SK-N-SH treated with all-trans-retinoic acid at 6 μM for 48 hours (cell line): ENCODE results near the gene ASAP2.

ENCODE experiments used
- ATAC-seq: fragments of 200-7000 bp; cut with Tn5 transposase; 3 replicates; pipeline ENCODE4 v1.9.1; 2020; ENCODE audit warnings: mild to moderate bottlenecking, moderate library complexity
- ARNTL ChIP-seq: fragments of 450-650 bp; formaldehyde crosslinking; IDR thresholded peaks from 2 replicates; pipeline ENCODE4 v1.5.0; 2020; ENCODE audit warnings: low read depth, mild to moderate bottlenecking, moderate library complexity, borderline replicate concordance
- BACH2 ChIP-seq: fragments of 250-450 bp; sonication (Bioruptor Pico); IDR thresholded peaks from 2 replicates; pipeline ENCODE4 v1.9.0; 2021; ENCODE audit warnings: mild to moderate bottlenecking, borderline replicate concordance
- CREB5 ChIP-seq: fragments of 250-450 bp; sonication (Bioruptor Pico); IDR thresholded peaks from 2 replicates; pipeline ENCODE4 v1.5.1; 2020; ENCODE audit warnings: low read depth, mild to moderate bottlenecking, moderate library complexity
- CSRNP3 ChIP-seq: fragments of 250-450 bp; sonication (Bioruptor Pico); IDR thresholded peaks from 2 replicates; pipeline ENCODE4 v1.5.1; 2021; ENCODE audit warnings: mild to moderate bottlenecking, moderate library complexity
- ESRRG ChIP-seq: fragments of 250-450 bp; sonication (Bioruptor Pico); IDR thresholded peaks from 2 replicates; pipeline ENCODE4 v1.6.1; 2021; ENCODE audit warnings: mild to moderate bottlenecking
- GLIS3 ChIP-seq: fragments of 250-450 bp; sonication (Bioruptor Pico); IDR thresholded peaks from 2 replicates; pipeline ENCODE4 v1.5.0; 2020; ENCODE audit warnings: mild to moderate bottlenecking, moderate library complexity
- OSR1 ChIP-seq: fragments of 250-450 bp; sonication (Bioruptor Pico); IDR thresholded peaks from 2 replicates; pipeline ENCODE4 v1.8.0; 2022; ENCODE audit warnings: moderate library complexity, mild to moderate bottlenecking, inconsistent platforms
- PATZ1 ChIP-seq: fragments of 250-450 bp; sonication (Bioruptor Pico); IDR thresholded peaks from 2 replicates; pipeline ENCODE4 v1.8.0; 2020; ENCODE audit warnings: mild to moderate bottlenecking, moderate library complexity, borderline replicate concordance
- POU6F1 ChIP-seq: fragments of 250-450 bp; sonication (Bioruptor Pico); IDR thresholded peaks from 2 replicates; pipeline ENCODE4 v1.8.0; 2021; ENCODE audit warnings: low read depth, mild to moderate bottlenecking, moderate library complexity, borderline replicate concordance
- PPARA ChIP-seq: fragments of 250-450 bp; sonication (Bioruptor Pico); IDR thresholded peaks from 2 replicates; pipeline ENCODE4 v1.5.0; 2020; ENCODE audit warnings: mild to moderate bottlenecking, borderline replicate concordance
- RARB ChIP-seq: fragments of 250-450 bp; sonication (Bioruptor Pico); IDR thresholded peaks from 2 replicates; pipeline ENCODE4 v1.8.0; 2021; ENCODE audit warnings: mild to moderate bottlenecking, moderate library complexity
- SNAI2 ChIP-seq: fragments of 250-450 bp; sonication (Bioruptor Pico); IDR thresholded peaks from 2 replicates; pipeline ENCODE4 v1.5.0; 2020; ENCODE audit warnings: mild to moderate bottlenecking, moderate library complexity
- TCF4 ChIP-seq: fragments of 250-450 bp; sonication (Bioruptor Pico); IDR thresholded peaks from 2 replicates; pipeline ENCODE4 v1.8.0; 2021; ENCODE audit warnings: mild to moderate bottlenecking, moderate library complexity, borderline replicate concordance
- TSHZ2 ChIP-seq: fragments of 250-450 bp; sonication (Bioruptor Pico); IDR thresholded peaks from 2 replicates; pipeline ENCODE4 v1.5.0; 2020; ENCODE audit warnings: mild to moderate bottlenecking, moderate library complexity
- ZC3H10 ChIP-seq: fragments of 250-450 bp; sonication (Bioruptor Pico); IDR thresholded peaks from 2 replicates; pipeline ENCODE4 v1.5.1; 2021; ENCODE audit warnings: mild to moderate bottlenecking, moderate library complexity
- ZFP3 ChIP-seq: fragments of 250-450 bp; sonication (Bioruptor Pico); IDR thresholded peaks from 2 replicates; pipeline ENCODE4 v1.5.0; 2020; ENCODE audit warnings: mild to moderate bottlenecking, moderate library complexity
- ZNF70 ChIP-seq: fragments of 450-650 bp; formaldehyde crosslinking; IDR thresholded peaks from 2 replicates; pipeline ENCODE4 v1.5.0; 2020; ENCODE audit warnings: mild to moderate bottlenecking, moderate library complexity
- ZNF8 ChIP-seq: fragments of 450-650 bp; formaldehyde crosslinking; IDR thresholded peaks from 2 replicates; pipeline ENCODE4 v1.5.0; 2020; ENCODE audit warnings: mild to moderate bottlenecking, moderate library complexity

The ASAP2 gene

GRCh38 chr2:9162841-9163240, 43.8 kb upstream of the ASAP2 start:
- TF ChIP-seq RARB (CRISPR knock-in tag): no peak
- ATAC-seq: no peak

GRCh38 chr2:9163306-9164111, 43.1 kb upstream of the ASAP2 start:
- peak; percentile 50 for ATAC-seq
- TF ChIP-seq BACH2 (no peak), CREB5 (CRISPR knock-in tag) (no peak), CSRNP3 (CRISPR knock-in tag) (no peak), TSHZ2 (CRISPR knock-in tag) (no peak), TCF4 (CRISPR knock-in tag) (no peak), PATZ1 (CRISPR knock-in tag) (no peak), ESRRG (CRISPR knock-in tag) (no peak)

GRCh38 chr2:9164112-9164608, 42.5 kb upstream of the ASAP2 start:
- no peak for ATAC-seq
- TF ChIP-seq ZC3H10 (CRISPR knock-in tag): no peak
- TF ChIP-seq RARB (CRISPR knock-in tag): no peak
- no peak for TF ChIP-seq OSR1 (CRISPR knock-in tag)
- no peak for TF ChIP-seq ZFP3 (CRISPR knock-in tag)
- no peak for TF ChIP-seq PATZ1 (CRISPR knock-in tag)
- no peak for TF ChIP-seq ARNTL (CRISPR knock-in tag)
- no peak for TF ChIP-seq CREB5 (CRISPR knock-in tag)
- no peak for TF ChIP-seq CSRNP3 (CRISPR knock-in tag)
- no peak for TF ChIP-seq POU6F1 (CRISPR knock-in tag)
- no peak for TF ChIP-seq BACH2
- TF ChIP-seq ZNF8 (CRISPR knock-in tag): no peak
- no peak for TF ChIP-seq ZNF70 (CRISPR knock-in tag)
- no peak for TF ChIP-seq PPARA (CRISPR knock-in tag)
- no peak for TF ChIP-seq GLIS3 (CRISPR knock-in tag)
- TF ChIP-seq SNAI2: no peak
- no peak for TF ChIP-seq TSHZ2 (CRISPR knock-in tag)
